GM12878 (cell line): ENCODE data around the gene CCDC169. TPM values are rescaled to one million over a fixed set of nuclear protein-coding genes. Genes with fewer than 3 reads are reported as not detected.

Source experiments
- ATAC-seq: fragments of 200-7000 bp; cut with Tn5 transposase; 3 replicates; pipeline ENCODE4 v1.9.1; 2020; ENCODE audit warnings: mild to moderate bottlenecking, moderate library complexity
- BruUV-seq: library from RNA; stranded (reverse); fragments of 400-500 nt; replicated peaks from 2 replicates; lab custom pipeline; 2021; lab: Mats Ljungman, UMichigan
- CTCF ChIA-PET: fragments of 300-600 bp; sonication (Branson Sonifier 250); formaldehyde crosslinking; extraction: SDS; loops from one replicate; lab custom pipeline; 2021; ENCODE audit warnings: inconsistent platforms; lab: Yijun Ruan, JAX
- POLR2A ChIA-PET: fragments of 350-600 bp; formaldehyde crosslinking; extraction: SDS; loops from one replicate; lab custom pipeline; 2021; ENCODE audit warnings: inconsistent platforms; lab: Charles Lee
- RAD21 ChIA-PET: fragments of 300-600 bp; sonication (Branson Sonifier 250); formaldehyde crosslinking; loops from one replicate; lab custom pipeline; 2023; ENCODE audit warnings: antibody characterized with exemption; ENCODE audit not compliant: unreplicated experiment; lab: Charles Lee
- SMC1A ChIA-PET: fragments of 300-600 bp; sonication (Branson Sonifier 250); formaldehyde crosslinking; loops from one replicate; lab custom pipeline; 2023; ENCODE audit not compliant: unreplicated experiment, uncharacterized antibody; lab: Charles Lee
- DNase-seq: peaks from one replicate; pipeline ENCODE4 v3.0.0-alpha.2; 2011; ENCODE audit warnings: low read depth, low spot score
- FAIRE-seq: peaks from 3 replicates; lab custom pipeline; 2011; peaks lifted over from hg19 to GRCh38; lab: Jason Lieb, UNC
- H2AFZ ChIP-seq: 2 replicates; pipeline ENCODE4 v1.6.0; 2011; ENCODE audit warnings: low read depth, low read length, control low read depth; ENCODE audit not compliant: control insufficient read depth
- H3K27ac ChIP-seq: 2 replicates; pipeline ENCODE4 v1.5.1; 2011; ENCODE audit warnings: control low read depth; ENCODE audit not compliant: control insufficient read depth, insufficient read depth
- H3K27me3 ChIP-seq, 2 experiments: replicated peaks in 1 of 2; 2 replicates each; pipeline versions ENCODE4 v1.6.0 to v1.6.1; 2011; ENCODE audit warnings: low read length in 1 of 2; ENCODE audit not compliant: control insufficient read depth in 2 of 2, insufficient read depth in 2 of 2
- H3K36me3 ChIP-seq, 2 experiments: 2 replicates each; pipeline ENCODE4 v1.5.1; 2011; ENCODE audit warnings: low read length in 1 of 2; ENCODE audit not compliant: control insufficient read depth in 2 of 2, insufficient read depth in 2 of 2
- H3K4me1 ChIP-seq: 2 replicates; pipeline ENCODE4 v1.6.1; 2011; ENCODE audit warnings: mild to moderate bottlenecking, low read length, moderate library complexity, mixed read lengths; ENCODE audit not compliant: control insufficient read depth, insufficient read depth
- H3K4me2 ChIP-seq: 2 replicates; pipeline ENCODE4 v1.6.0; 2011; ENCODE audit warnings: control low read depth; ENCODE audit not compliant: control insufficient read depth, insufficient read depth
- H3K4me3 ChIP-seq: fragments of 200-600 bp; sonication (generic); 2 replicates; pipeline ENCODE4 v1.5.1; 2016
- H3K79me2 ChIP-seq: 2 replicates; pipeline ENCODE4 v1.6.0; 2011; ENCODE audit warnings: low read length; ENCODE audit not compliant: control insufficient read depth, insufficient read depth
- H3K9ac ChIP-seq: 2 replicates; pipeline ENCODE4 v1.8.0; 2011; ENCODE audit warnings: low read length, control low read depth, mixed read lengths; ENCODE audit not compliant: control insufficient read depth, insufficient read depth
- H3K9me3 ChIP-seq: replicated peaks from 3 replicates; pipeline ENCODE4 v1.5.1; 2011; ENCODE audit warnings: mild to moderate bottlenecking, low read length; ENCODE audit not compliant: control insufficient read depth, insufficient read depth
- H4K20me1 ChIP-seq: 2 replicates; pipeline ENCODE4 v1.6.0; 2011; ENCODE audit not compliant: control insufficient read depth, insufficient read depth
- BACH1 ChIP-seq: fragments of 450-650 bp; IDR thresholded peaks from 2 replicates; pipeline ENCODE4 v1.6.1; 2017; ENCODE audit warnings: mild to moderate bottlenecking, borderline replicate concordance
- FOXM1 ChIP-seq: IDR thresholded peaks from 2 replicates; pipeline ENCODE4 v1.6.1; 2012; ENCODE audit warnings: low read depth, mild to moderate bottlenecking, inconsistent platforms, low read length, moderate library complexity
- RELA ChIP-seq: fragments of 450-650 bp; IDR thresholded peaks from 2 replicates; pipeline ENCODE4 v1.8.0; 2014; ENCODE audit warnings: borderline replicate concordance; ENCODE audit not compliant: partially characterized antibody
- SUPT20H ChIP-seq: IDR thresholded peaks from 2 replicates; pipeline ENCODE4 v1.6.1; 2011; ENCODE audit warnings: low read depth, mild to moderate bottlenecking, low read length, moderate library complexity, borderline replicate concordance; ENCODE audit not compliant: control insufficient read depth
- SUZ12 ChIP-seq: fragments of 200-600 bp; sonication (generic); IDR thresholded peaks from one replicate; pipeline ENCODE4 v1.6.1; 2018; ENCODE audit warnings: antibody characterized with exemption, mild to moderate bottlenecking; ENCODE audit not compliant: unreplicated experiment
- ZNF384 ChIP-seq: IDR thresholded peaks from 2 replicates; pipeline ENCODE4 v1.6.1; 2012; ENCODE audit warnings: low read depth, mild to moderate bottlenecking, low read length, improper control_type of control experiment, borderline replicate concordance
- WGBS: methylation state at CpG from one replicate; pipeline ENCODE4 v1.1.6; 2016; ENCODE audit warnings: low lambda C conversion rate; ENCODE audit not compliant: insufficient replicate concordance, insufficient coverage; ENCODE audit errors: missing lambda C conversion rate; 5-methylcytosine and 5-hydroxymethylcytosine counted together
- in situ Hi-C: fragments of 300-500 bp; cut with MboI; formaldehyde crosslinking; loops from 9 replicates; pipeline ENCODE4 v1.14.3; 2018; ENCODE audit warnings: mixed read lengths
- intact Hi-C: fragments of 100-400 bp; cut with micrococcal nuclease; formaldehyde crosslinking; loops from one replicate; pipeline ENCODE4 v1.14.2; 2022; ENCODE audit not compliant: unreplicated experiment
- polyA plus RNA-seq, 11 experiments: library from polyadenylated mRNA; depleted of rRNA in 4 of 11; unstranded in 6 of 11; stranded (reverse) in 5 of 11; fragments of >200 nt; fragmentation: Nextera tagmentation in 4 of 11; fragmentation: Illumina TruSeq in 1 of 11; extraction: Ambion mirVana in 4 of 11; extraction: Trizol in 1 of 11; gene quantifications; 1 replicate in 1 of 11; 2 replicates in 10 of 11; pipeline versions ENCODE4 v1.2.1 to v1.2.3, GENCODE V29; 2011 to 2016; ENCODE audit warnings: inconsistent platforms in 2 of 11, missing spikeins in 2 of 11, low read depth in 1 of 11
- total RNA-seq, 4 experiments: library from RNA; depleted of rRNA in 3 of 4; stranded (reverse); fragments of >200 nt in 3 of 4; fragmentation: Illumina TruSeq in 1 of 4; extraction: Trizol in 1 of 4; gene quantifications; 2 replicates each; pipeline versions ENCODE4 v1.2.1 to v1.2.3, GENCODE V29; 2013 to 2021
- TF ChIP-seq, protein P1 (sequence below): fragments of 450-650 bp; IDR thresholded peaks from 2 replicates; pipeline ENCODE4 v1.6.1; 2017; ENCODE audit warnings: low read depth, mild to moderate bottlenecking, moderate library complexity

The CCDC169 gene
- total and polyA plus RNA-seq, 10 of the 15 experiments (the other 5 are each of a cell fraction or from before 2014, with no cell fraction given): 0.13 to 1.4 (median 0.24) TPM; not detected in 4

DNA sequence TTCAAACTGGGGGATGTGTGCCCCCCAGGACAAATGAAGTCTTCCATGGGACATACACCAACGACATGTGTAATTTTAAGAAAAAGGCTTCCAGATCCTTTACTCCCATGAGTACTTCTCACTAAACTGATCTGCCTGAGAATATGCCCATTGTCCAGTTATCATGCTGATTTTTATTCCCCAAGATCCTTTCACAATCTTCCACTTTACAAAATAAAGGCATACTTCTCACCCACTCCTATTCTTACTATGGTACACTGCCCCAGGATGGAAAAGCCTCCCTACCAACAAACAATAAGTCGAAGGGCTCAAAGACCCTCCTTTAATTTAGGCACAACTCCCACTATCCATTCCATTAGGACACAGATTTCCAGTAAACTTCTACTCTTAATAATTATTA lies 45.1 kb upstream of the CCDC169 start:
- RAD21 ChIA-PET: interaction anchor here (1.2 to 8.6 kb wide), 3 partner anchors 11 to 657 kb away, joined by 4 to 67 read pairs (median 13); no protein-coding TSS in a partner anchor
- Histone ChIP-seq H3K9me3 (no peaks in the 10 kb centered on the region; the same call in 2 of the 3 replicates), H2AFZ (no peak overlapping the region), H3K79me2 (no peaks in the 10 kb centered on the region; the same call in 1 of the 2 replicates), H3K27me3 (0 out of 4 replicates have a peak, but pooled peaks cover 0 to 3% of the 10 kb centered on the region in 2 experiments), H3K4me2 (no peak overlapping the region), H3K4me3 (no peak overlapping the region), H3K36me3 (no peaks in the 10 kb centered on the region), H3K4me1 (no peaks in the 10 kb centered on the region), H3K9ac (no peak overlapping the region), H4K20me1 (no peaks in the 10 kb centered on the region), H3K27ac (no peak overlapping the region)
- SMC1A ChIA-PET: interaction anchor here (1.4 to 2.7 kb wide), 6 partner anchors 12 to 59 kb away, joined by 3 to 21 read pairs (median 8); no protein-coding TSS in a partner anchor
- no TSS peak for BruUV-seq
- FAIRE-seq (no peak), DNase-seq (no peak), ATAC-seq (no peak)
- intact Hi-C loops (no loop called here), in situ Hi-C loops (no loop called here)
- TF ChIP-seq RELA: no peak
- TF ChIP-seq, protein P1, sequence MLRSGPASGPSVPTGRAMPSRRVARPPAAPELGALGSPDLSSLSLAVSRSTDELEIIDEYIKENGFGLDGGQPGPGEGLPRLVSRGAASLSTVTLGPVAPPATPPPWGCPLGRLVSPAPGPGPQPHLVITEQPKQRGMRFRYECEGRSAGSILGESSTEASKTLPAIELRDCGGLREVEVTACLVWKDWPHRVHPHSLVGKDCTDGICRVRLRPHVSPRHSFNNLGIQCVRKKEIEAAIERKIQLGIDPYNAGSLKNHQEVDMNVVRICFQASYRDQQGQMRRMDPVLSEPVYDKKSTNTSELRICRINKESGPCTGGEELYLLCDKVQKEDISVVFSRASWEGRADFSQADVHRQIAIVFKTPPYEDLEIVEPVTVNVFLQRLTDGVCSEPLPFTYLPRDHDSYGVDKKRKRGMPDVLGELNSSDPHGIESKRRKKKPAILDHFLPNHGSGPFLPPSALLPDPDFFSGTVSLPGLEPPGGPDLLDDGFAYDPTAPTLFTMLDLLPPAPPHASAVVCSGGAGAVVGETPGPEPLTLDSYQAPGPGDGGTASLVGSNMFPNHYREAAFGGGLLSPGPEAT: no peak
- no peak for TF ChIP-seq ZNF384
- no peak for TF ChIP-seq BACH1
- TF ChIP-seq FOXM1: no peak
- no peak for TF ChIP-seq SUZ12
- no peak for TF ChIP-seq SUPT20H
- POLR2A ChIA-PET: interaction anchor here (1.6 to 1.7 kb wide), 2 partner anchors 12 to 13 kb away, joined by 4 read pairs; no protein-coding TSS in a partner anchor
- CTCF ChIA-PET: interaction anchor here (1.1 to 8.5 kb wide), 4 partner anchors 11 to 393 kb away, joined by 4 to 94 read pairs (median 25); no protein-coding TSS in a partner anchor
- WGBS: 3% methylated on average over 2 of the region's 2 CpGs
